DMS 273 (cell line): Measurements from ENCODE around the gene TLCD3B.
"Not testable (repeated sequence)": the region's sequence is repeated elsewhere in the genome, so short reads cannot be mapped to it uniquely, and the experiment has no call there.

Source experiments
- DNase-seq: peaks from one replicate; lab custom pipeline; 2025; ENCODE audit not compliant: unreplicated experiment; lab: John Stamatoyannopoulos, UW

The TLCD3B gene

GRCh38 chr16:30026449-30026848 is 4.6 kb downstream of the TLCD3B start:
- DNase-seq: no peak

GRCh38 chr16:30025574-30025973 is 5.5 kb downstream of the TLCD3B start:
- no peak for DNase-seq

GRCh38 chr16:30025156-30025555 is 5.9 kb downstream of the TLCD3B start:
- DNase-seq: no peak

- no peak for DNase-seq
Observed at GRCh38 chr16:30024451-30024850, 6.6 kb downstream of the TLCD3B start.

- no peak for DNase-seq
Observed at GRCh38 chr16:30023586-30023985, 7.5 kb downstream of the TLCD3B start.

- DNase-seq: no peak
Observed at GRCh38 chr16:30022887-30023286, 8.2 kb downstream of the TLCD3B start, which contains the start of gene C16orf92. TSS of gene C16orf92 (plus strand) at chr16:30023198. CDS start at chr16:30023341, 143 bp downstream.

GRCh38 chr16:30018731-30019158 is 12.3 kb downstream of the TLCD3B start:
- DNase-seq: no peak

GRCh38 chr16:30017937-30018336 is 13.1 kb downstream of the TLCD3B start:
- DNase-seq: not testable (repeated sequence)

GRCh38 chr16:30017277-30017656 is 13.8 kb downstream of the TLCD3B start:
- DNase-seq: no peak

- no peak for DNase-seq
Observed at GRCh38 chr16:30016555-30017276, 14.4 kb downstream of the TLCD3B start.

- DNase-seq: not testable (repeated sequence)
Observed at GRCh38 chr16:30015450-30015849, 15.6 kb downstream of the TLCD3B start.

GRCh38 chr16:30012598-30012997 is 18.5 kb downstream of the TLCD3B start:
- DNase-seq: not testable (repeated sequence)

- no peak for DNase-seq
Observed at GRCh38 chr16:30011714-30012504, 19.2 kb downstream of the TLCD3B start.

- DNase-seq: peak; percentile 79
Observed at GRCh38 chr16:30010844-30011713, 20.0 kb downstream of the TLCD3B start, which contains the start of gene DOC2A. TSS of gene DOC2A (minus strand) at chr16:30011027. CDS start at chr16:30010222, 805 bp downstream.

- DNase-seq: no peak
Observed at GRCh38 chr16:30009990-30010843, 20.9 kb downstream of the TLCD3B start.

GRCh38 chr16:30009085-30009862 is 21.8 kb downstream of the TLCD3B start:
- no peak for DNase-seq

GRCh38 chr16:30007378-30007895 is 23.6 kb downstream of the TLCD3B start:
- no peak for DNase-seq

- DNase-seq: no peak
Observed at GRCh38 chr16:30006659-30007377, 24.3 kb downstream of the TLCD3B start.

GRCh38 chr16:30006095-30006473 is 25.0 kb downstream of the TLCD3B start:
- DNase-seq: no peak
